HepG2 (cell line): ENCODE results near the gene CNGA1. TPM values are rescaled to one million over a fixed set of nuclear protein-coding genes. Genes with fewer than 3 reads are reported as not detected.
A peak's percentile ranks its signal among the peaks of the same experiment; 100 is the strongest.

Experiments used
- AHDC1 ChIP-seq: sonication (generic); formaldehyde crosslinking; IDR thresholded peaks from 2 replicates; pipeline ENCODE4 v1.5.1; 2020; ENCODE audit warnings: mild to moderate bottlenecking, missing genetic modification reagents, borderline replicate concordance
- ATM ChIP-seq: fragments of 450-650 bp; IDR thresholded peaks from 2 replicates; pipeline ENCODE4 v1.7.1; 2017; ENCODE audit warnings: mild to moderate bottlenecking, borderline replicate concordance
- DMAP1 ChIP-seq: IDR thresholded peaks from 2 replicates; pipeline ENCODE4 v1.6.1; 2016
- GMEB1 ChIP-seq: sonication (generic); formaldehyde crosslinking; IDR thresholded peaks from 2 replicates; pipeline ENCODE4 v1.5.1; 2020; ENCODE audit warnings: missing genetic modification reagents, mild to moderate bottlenecking, borderline replicate concordance
- HINFP ChIP-seq: sonication (generic); formaldehyde crosslinking; IDR thresholded peaks from 2 replicates; pipeline ENCODE4 v1.4.0; 2020; ENCODE audit warnings: low read depth, mild to moderate bottlenecking, missing genetic modification reagents
- HMG20B ChIP-seq: conservative IDR thresholded peaks from 2 replicates; pipeline ENCODE4 v1.6.1; 2016; ENCODE audit warnings: missing genetic modification reagents, missing compliant biosample characterization
- HMGA1 ChIP-seq: sonication (generic); formaldehyde crosslinking; conservative IDR thresholded peaks from 2 replicates; pipeline ENCODE4 v1.4.0; 2020; ENCODE audit warnings: missing genetic modification reagents
- MLLT10 ChIP-seq: sonication (generic); formaldehyde crosslinking; IDR thresholded peaks from 2 replicates; pipeline ENCODE4 v1.4.0; 2020; ENCODE audit warnings: missing genetic modification reagents
- NFIC ChIP-seq: IDR thresholded peaks from 2 replicates; pipeline ENCODE4 v1.6.1; 2012; ENCODE audit warnings: mild to moderate bottlenecking, low read length, inconsistent platforms
- NFKB2 ChIP-seq: sonication (generic); formaldehyde crosslinking; IDR thresholded peaks from 2 replicates; pipeline ENCODE4 v1.4.0; 2020; ENCODE audit warnings: missing genetic modification reagents, borderline replicate concordance
- POLR2G ChIP-seq: fragments of 200-400 bp; formaldehyde crosslinking; IDR thresholded peaks from 2 replicates; pipeline ENCODE4 v1.6.1; 2018; ENCODE audit warnings: mild to moderate bottlenecking, low read depth, low read length, moderate library complexity
- SNAPC2 ChIP-seq: sonication (generic); formaldehyde crosslinking; IDR thresholded peaks from 2 replicates; pipeline ENCODE4 v1.8.1; 2022; ENCODE audit warnings: mild to moderate bottlenecking, missing genetic modification reagents
- ZFP37 ChIP-seq: sonication (generic); formaldehyde crosslinking; IDR thresholded peaks from 2 replicates; pipeline ENCODE4 v1.4.0; 2020; ENCODE audit warnings: missing genetic modification reagents, borderline replicate concordance
- ZMYM2 ChIP-seq: sonication (generic); formaldehyde crosslinking; IDR thresholded peaks from 2 replicates; pipeline ENCODE4 v1.8.0; 2022; ENCODE audit warnings: mild to moderate bottlenecking, missing genetic modification reagents
- ZNF367 ChIP-seq: sonication (generic); formaldehyde crosslinking; IDR thresholded peaks from 2 replicates; pipeline ENCODE4 v1.4.0; 2020; ENCODE audit warnings: missing genetic modification reagents, borderline replicate concordance
- ZNF558 ChIP-seq: sonication (generic); formaldehyde crosslinking; IDR thresholded peaks from 2 replicates; pipeline ENCODE4 v1.9.0; 2022; ENCODE audit warnings: mild to moderate bottlenecking, missing genetic modification reagents, borderline replicate concordance
- ZNF598 ChIP-seq: sonication (generic); formaldehyde crosslinking; IDR thresholded peaks from 2 replicates; pipeline ENCODE4 v1.5.1; 2020; ENCODE audit warnings: mild to moderate bottlenecking, missing genetic modification reagents, borderline replicate concordance
- ZNF768 ChIP-seq: sonication (generic); formaldehyde crosslinking; IDR thresholded peaks from 2 replicates; pipeline ENCODE4 v1.4.0; 2020; ENCODE audit warnings: missing genetic modification reagents
- ZNF780A ChIP-seq: sonication (generic); formaldehyde crosslinking; IDR thresholded peaks from 2 replicates; pipeline ENCODE4 v1.8.0; 2022; ENCODE audit warnings: mild to moderate bottlenecking, missing genetic modification reagents, moderate library complexity
- ZSCAN9 ChIP-seq: IDR thresholded peaks from 2 replicates; pipeline ENCODE4 v1.6.1; 2016; ENCODE audit warnings: borderline replicate concordance
- polyA plus RNA-seq, 8 experiments: library from polyadenylated mRNA; depleted of rRNA in 3 of 8; stranded (reverse) in 7 of 8; unstranded in 1 of 8; fragments of >200 nt; fragmentation: Illumina TruSeq in 4 of 8; extraction: Trizol in 4 of 8; gene quantifications; 2 replicates each; pipeline versions ENCODE4 v1.2.1 to v1.2.3, GENCODE V29; 2011 to 2016; ENCODE audit warnings: low read depth in 4 of 8, missing spikeins in 1 of 8, mixed read lengths in 1 of 8; ENCODE audit not compliant: insufficient read depth in 1 of 8
- total RNA-seq, 5 experiments: library from RNA; depleted of rRNA; stranded (reverse); fragments of >200 nt; fragmentation: Illumina TruSeq; extraction: Trizol; gene quantifications; 2 replicates each; pipeline ENCODE4 v1.2.3, GENCODE V29; 2016; ENCODE audit warnings: low read depth in 1 of 5

The CNGA1 gene
- total and polyA plus RNA-seq, 2 of the 13 experiments (the other 11 are each of a cell fraction or from before 2014, with no cell fraction given): 0.22 to 0.40 TPM

- TF ChIP-seq ZNF367 (CRISPR knock-in tag) (0 out of 2 replicates have a peak, but pooled peaks have one; percentile 19), ZSCAN9 (CRISPR knock-in tag) (0 out of 2 replicates have a peak, but pooled peaks have one; percentile 33), GMEB1 (CRISPR knock-in tag) (peak; percentile 91), ZNF558 (CRISPR knock-in tag) (peak; percentile 60; the same call in 1 of the 2 replicates), ATM (no peak), ZNF780A (CRISPR knock-in tag) (no peak), NFIC (no peak), MLLT10 (CRISPR knock-in tag) (no peak), HMG20B (CRISPR knock-in tag) (no peak), NFKB2 (CRISPR knock-in tag) (peak; percentile 21; the same call in 1 of the 2 replicates), ZFP37 (CRISPR knock-in tag) (peak; percentile 58; the same call in 1 of the 2 replicates), POLR2G (peak; percentile 94), HINFP (CRISPR knock-in tag) (0 out of 2 replicates have a peak, but pooled peaks have one; percentile 10), DMAP1 (CRISPR knock-in tag) (peak; percentile 76; the same call in 1 of the 2 replicates), SNAPC2 (CRISPR knock-in tag) (no peak), ZNF598 (peak; percentile 44; the same call in 1 of the 2 replicates), ZMYM2 (CRISPR knock-in tag) (0 out of 2 replicates have a peak, but pooled peaks have one; percentile 36), ZNF768 (CRISPR knock-in tag) (peak; percentile 19; the same call in 1 of the 2 replicates), AHDC1 (CRISPR knock-in tag) (0 out of 2 replicates have a peak, but pooled peaks have one; percentile 40), HMGA1 (CRISPR knock-in tag) (no peak)
Measured at GRCh38 chr4:47914220-47914925, 102.1 kb downstream of the CNGA1 start, which contains the start of gene NFXL1 (continued).
